Mammary epithelial cell (primary cell): ENCODE results near the gene ACADS.

Experiments
- CTCF ChIP-seq, 2 donors: IDR thresholded peaks in 1 of 2; conservative IDR thresholded peaks in 1 of 2; 2 replicates each; pipeline ENCODE4 v1.5.1; 2011 to 2012; ENCODE audit warnings: inconsistent platforms in 2 of 2, low read length in 2 of 2, mild to moderate bottlenecking in 2 of 2, control low read depth in 1 of 2, low read depth in 1 of 2; ENCODE audit not compliant: insufficient read depth in 1 of 2; ENCODE audit errors: extremely low read depth in 1 of 2
- EZH2 ChIP-seq: IDR thresholded peaks from 2 replicates; pipeline ENCODE4 v1.6.1; 2012; ENCODE audit warnings: low read length, inconsistent platforms, borderline replicate concordance

GRCh38 chr12:120702637-120703036 lies 23.0 kb upstream of the ACADS start:
- no peak for TF ChIP-seq CTCF (conservative IDR thresholded peaks at IDR 0.05 in 1 of 2, IDR thresholded peaks at IDR 0.05 in 1 of 2; ENCODE audit: extremely low read depth in 1 of 2, insufficient read depth in 1 of 2, low read depth in 1 of 2, low read length in 2 of 2)
- TF ChIP-seq EZH2: no peak
